GF-D8 (cell line): ENCODE results near the gene ADTRP.

Source experiments
- DNase-seq: peaks from one replicate; lab custom pipeline; 2025; lab: John Stamatoyannopoulos, UW

The ADTRP gene

GRCh38 chr6:11772109-11772825, 6.3 kb downstream of the ADTRP start:
- no peak for DNase-seq

- no peak for DNase-seq
These were observed 7.0 kb downstream of the ADTRP start for GRCh38 chr6:11771473-11772048.

DNA sequence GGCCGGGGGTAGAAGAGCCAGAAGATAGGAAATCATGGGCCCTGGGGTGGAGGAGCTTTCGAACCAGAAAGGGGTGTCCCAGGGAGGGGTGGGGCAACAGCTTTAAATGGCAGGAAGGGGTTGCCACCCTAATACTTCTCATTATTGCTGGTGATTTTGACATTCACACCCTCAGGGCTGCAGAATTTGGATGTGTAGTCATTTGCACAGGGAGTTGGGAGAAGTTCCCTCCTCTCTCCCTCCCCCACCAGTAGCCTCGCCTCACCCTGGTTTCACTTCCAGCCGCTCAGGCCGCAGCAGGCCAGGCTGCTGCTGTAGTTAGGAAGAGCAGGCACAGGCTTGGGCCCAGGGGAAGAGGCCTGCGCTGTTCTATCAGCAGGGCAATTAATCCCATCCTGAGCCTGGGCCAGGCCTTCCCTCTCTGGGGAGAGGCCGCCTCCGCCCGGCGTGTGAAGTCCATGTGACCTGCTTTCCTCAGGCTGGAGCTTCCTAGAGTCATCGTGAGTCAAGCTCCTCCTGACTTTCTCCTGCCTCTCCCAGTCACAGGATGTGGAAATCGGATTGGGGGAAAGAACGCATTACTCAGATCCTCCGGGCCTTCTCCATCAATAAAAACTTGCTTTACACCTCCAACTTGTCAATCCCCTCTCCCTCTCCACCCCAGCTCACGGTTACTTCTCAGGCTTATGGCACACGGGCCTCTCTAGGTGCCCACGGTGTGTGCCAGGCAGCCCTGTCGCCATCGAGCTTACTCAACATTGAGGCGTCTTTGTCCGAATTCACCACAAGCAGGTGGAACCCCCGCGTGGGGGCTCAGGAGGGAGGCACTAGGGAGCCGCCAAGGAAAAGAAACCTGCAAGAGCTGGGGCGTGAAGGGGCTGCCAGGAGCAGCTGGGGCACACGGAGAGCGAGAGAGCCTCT, 7.8 kb downstream of the ADTRP start:
- DNase-seq: no peak

- no peak for DNase-seq
These were observed 8.6 kb downstream of the ADTRP start for GRCh38 chr6:11769811-11770545.

DNA sequence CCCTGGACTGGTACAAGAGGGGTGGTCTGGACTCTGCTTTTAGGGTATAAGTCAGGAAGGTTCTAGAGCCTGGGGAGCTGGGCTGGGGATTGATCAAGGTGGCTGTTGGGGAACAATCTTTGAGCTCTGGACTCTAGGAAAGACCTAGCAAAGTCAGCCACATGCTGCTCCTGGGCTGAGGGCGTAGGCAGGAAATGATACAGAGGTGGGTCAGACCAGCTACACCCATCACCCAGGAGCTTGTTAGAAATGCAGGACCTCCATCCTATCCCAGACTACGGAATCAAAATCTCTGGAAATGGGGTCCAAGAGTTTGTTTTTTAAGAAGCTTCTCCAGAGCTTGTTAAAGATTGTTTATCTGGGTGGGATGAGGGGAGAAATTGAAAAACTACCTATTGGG, 9.4 kb downstream of the ADTRP start:
- DNase-seq: no peak

DNA sequence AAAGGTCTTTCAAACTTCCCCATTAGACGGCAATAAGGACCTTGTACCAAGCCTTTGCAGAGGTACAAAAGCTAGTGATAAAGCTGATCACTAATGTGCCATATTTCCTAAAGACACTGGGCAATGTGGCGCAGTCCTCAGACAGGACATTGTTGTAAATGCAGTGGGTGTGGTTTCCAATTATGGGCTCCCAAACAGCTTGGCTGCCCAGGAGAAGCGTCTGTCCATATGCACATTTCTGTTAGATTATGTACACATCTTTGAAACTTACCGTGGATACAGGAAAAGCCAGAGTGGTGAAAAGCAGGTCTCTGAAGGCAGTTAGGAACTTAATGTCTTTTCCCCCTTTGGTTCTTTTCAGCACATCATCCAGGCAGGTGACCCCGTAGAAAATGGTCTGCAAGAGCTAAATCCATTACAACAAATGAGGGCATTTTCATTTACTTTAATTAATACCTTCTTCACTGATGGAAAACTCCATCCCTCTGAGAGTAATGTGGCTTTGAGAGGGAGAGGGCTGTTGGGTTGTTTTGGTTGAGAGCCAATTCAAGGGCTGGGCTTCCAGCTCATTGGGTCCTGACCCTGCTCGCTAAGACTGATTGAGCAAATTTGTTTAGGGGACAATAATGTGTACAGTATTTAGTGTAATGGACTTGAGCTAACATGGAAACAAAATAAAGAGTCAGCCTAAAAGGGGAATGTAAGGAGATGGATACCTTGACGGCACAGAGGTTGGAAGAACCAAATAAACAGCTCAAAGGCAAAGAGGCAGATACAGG, 10.4 kb downstream of the ADTRP start:
- no peak for DNase-seq

GRCh38 chr6:11767458-11767857, 11.1 kb downstream of the ADTRP start:
- no peak for DNase-seq

DNA sequence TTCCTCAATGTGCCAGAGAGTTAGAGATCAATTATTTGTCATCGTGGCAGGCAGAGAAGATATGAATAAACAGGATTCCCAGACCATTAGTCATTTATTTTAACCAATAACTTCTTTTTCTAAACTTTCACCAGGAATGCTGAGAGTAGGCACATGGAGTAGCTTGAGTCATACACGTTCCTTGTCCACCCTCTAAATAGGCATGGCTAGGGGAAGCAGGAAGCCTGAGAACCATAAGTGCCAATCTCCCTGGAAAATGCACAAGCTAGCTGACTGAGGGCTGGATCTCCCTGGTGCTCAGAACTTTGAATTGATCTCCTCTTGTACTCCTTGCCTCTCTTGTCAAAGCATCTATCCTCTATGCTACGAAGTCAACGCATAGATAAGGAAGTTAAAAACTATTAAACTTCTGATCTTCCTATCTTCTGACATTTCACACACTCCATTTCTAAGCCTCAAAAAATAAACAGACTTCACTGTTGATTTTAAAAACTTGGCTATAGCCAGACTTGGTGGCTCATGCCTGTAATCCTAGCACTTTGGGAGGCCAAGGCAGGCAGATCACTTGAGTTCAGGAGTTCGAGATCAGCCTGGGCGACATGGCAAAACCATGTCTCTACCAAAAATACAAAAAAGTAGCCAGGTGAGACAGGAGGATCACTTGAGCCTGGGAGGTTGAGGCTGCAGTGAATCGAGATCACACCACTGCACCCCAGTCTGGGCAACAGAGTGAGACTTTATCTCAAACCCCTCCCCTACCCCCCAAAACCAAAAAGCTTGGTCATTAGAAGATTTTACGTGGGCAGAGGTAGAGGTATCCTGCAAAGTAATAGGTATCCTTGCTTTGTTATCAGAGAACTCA, 11.8 kb downstream of the ADTRP start:
- DNase-seq: no peak

GRCh38 chr6:11766043-11766442, 12.6 kb downstream of the ADTRP start:
- no peak for DNase-seq

- DNase-seq: no peak
These were observed 14.4 kb downstream of the ADTRP start for GRCh38 chr6:11764250-11764604.

DNA sequence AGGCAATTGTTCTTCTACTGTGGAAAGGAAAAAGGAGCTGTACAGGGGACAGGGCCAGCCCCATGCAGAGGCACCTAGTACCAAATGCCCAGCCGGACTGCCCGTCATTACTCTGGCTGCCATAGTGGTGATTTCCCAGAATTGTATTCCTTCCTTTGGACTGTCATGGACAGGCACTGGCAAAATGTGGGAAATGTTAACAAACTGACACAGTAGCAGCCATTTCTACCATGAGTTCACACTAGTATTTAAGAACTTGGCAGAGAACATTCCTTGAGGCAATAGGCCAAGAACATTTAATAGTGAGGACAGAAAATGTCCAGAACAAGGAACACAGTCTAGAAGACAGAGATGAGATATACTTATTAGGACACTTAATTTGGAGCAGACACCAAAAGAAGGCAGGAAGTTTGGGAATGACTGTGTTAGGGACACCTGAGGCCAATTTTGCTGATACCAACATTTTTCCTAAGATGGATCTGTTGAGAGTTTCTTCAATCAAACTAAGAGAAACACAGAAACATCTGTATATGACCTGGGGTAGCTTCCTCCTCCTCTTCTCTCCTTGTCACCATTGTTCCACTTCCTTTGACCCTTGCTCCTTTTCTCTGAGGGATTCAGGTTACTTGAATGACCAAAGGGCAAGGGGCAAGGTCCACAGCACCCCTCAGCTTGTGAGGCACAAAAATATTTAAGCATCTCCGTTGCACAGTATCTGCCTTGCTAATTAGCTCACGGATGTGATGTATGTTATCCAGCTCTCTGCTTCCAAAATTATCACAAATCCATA, 14.9 kb downstream of the ADTRP start:
- DNase-seq: no peak

DNA sequence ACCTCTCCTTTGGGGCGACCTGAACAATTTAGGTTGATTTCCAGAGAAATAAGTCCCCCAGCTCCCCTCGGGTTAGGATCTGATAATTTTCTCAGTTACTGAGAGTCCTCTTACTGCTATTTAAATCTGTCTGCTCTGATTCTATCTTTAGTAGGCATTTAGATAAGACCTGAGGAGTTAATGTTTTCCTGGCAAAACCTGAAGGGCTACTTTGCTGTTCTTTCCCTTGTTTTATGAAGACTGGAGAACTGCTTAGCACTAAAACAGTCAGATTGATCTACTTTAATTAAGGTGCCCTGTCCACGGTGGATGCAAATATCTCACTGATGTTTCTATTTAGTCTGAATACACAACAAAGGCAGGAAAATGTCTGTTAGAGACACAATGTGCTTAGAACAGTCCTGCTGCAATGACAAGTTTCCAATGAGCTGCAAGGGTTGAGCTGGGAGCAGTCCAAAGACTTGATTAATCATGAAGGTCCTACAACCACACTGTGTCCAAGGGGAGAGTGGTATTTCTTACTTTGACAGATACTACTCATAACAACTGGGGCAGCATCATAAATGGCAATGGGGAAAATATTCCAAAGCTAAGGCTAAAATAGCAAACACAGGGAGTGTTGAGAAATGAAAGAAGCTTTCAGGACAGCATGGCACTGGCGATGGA, 15.7 kb downstream of the ADTRP start:
- no peak for DNase-seq

DNA sequence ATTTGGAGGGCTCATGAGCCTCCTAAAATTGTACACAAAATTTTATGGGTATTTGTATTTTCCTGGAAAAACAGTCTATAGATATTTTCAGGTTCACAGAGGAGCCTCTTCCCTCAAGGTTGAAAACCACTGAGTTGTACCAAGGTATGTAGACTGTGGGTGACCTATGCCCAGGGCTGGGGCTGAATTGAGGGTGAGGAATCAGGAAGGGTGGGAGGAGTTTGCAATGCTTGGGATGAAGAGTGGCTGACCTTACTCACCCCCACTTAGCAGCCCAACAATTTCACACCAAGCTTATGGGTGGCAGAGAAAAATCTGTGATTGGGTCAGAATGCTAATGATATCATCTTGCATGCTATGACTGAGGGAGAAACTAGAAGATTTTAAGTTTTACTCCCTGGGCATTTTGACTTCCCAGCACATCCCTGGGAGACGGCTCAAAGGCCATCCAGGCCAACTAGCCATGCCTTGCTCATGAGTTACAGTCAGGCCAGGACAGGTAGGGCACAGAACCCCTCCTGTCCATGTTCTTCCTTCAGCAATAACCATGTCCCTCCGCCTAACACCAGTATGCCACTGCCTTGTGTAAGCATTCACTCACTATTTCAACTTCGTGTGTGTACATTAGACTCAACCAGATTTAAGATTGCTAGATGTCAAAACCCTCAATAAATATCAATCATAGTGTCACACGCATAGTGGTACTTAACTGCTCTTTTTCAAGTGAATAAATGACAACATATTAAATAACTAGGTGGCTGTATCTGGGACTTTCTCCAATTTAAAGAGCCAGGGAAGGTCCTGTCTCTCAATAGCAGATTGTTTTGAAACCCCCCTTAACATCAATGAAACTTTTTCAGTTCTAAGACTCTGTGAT, 16.6 kb downstream of the ADTRP start:
- no peak for DNase-seq

GRCh38 chr6:11760015-11760473, 18.6 kb downstream of the ADTRP start:
- no peak for DNase-seq

DNA sequence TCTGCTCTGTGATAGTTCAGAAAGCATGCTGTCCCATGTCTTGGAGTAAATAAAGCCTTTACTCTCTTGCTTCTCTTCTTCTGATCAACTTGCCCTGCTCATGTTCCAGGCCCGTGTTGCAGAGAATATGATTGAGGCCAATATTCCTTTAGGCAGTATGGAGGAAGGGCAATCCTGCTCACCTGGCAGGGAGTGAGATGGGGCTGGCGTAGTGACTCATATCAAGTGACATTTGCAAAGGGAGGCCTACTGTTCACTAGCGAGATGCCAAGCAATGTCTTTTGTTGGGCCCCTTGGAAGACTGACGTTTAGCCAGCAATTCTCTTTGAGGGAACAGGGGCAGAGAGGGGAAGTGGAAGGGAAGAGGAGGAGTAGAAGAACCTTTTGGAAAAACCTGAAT, 19.7 kb downstream of the ADTRP start:
- no peak for DNase-seq

DNA sequence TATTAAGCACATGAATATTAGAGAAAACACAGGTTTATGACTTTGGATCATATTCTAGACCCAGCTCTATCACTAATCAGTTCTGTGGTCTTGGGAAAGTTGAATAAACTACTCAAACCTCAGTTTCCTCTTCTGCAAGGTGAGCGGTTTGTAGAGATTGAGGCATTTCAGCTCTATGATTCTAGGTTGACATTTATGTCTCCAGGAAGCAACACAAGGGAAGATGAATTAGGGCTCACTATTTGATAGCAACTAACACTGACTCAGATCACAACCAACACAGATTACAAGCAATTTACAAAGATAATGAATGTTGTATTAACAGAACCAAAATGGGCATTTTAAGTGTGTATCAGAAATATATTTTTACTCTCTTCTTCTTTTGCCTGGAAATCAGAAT, 21.9 kb downstream of the ADTRP start:
- no peak for DNase-seq

- DNase-seq: no peak
These were observed 22.3 kb downstream of the ADTRP start for GRCh38 chr6:11756292-11756691.

DNA sequence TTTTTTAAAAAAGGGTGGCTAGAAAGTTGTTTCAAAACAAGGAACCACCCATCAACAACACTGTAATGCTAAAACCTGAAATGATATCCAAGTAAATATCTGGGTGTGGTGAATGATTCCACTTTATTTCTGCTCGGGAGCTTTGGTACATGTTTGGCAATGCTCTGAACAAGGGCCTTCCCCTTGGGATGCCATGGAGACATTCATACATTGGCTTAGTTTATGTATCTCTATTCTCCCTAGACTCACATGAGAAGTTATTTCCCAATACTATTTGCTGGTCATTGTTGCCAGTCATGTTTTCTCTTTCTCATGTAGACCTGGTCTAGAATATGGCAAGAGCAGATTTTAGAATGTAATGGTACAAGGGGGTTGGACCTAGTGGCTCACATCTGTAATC, 22.9 kb downstream of the ADTRP start:
- DNase-seq: no peak
